ENCODE data around the gene TEKT3.

The TEKT3 gene

DNA sequence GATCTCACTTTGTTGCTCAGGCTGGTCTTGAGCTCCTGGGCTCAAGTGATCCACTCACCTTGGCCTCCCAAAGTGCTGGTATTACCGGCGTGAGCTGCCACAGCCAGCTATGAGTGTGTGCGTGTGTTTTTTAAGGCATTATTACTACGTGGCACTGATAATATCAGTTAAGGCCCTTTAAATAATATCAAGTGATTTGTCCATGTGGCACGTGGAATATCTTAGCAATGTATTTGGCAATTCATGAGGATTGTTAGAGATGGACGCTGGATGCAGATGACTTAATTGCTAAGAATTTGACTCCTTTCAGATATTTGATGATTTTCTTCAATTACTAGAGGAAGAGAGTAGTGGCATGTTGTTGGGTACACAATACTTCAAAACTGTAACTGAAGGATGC is 50.8 kb downstream of the TEKT3 start:
- DNase-seq = peak; percentile 50

DNA sequence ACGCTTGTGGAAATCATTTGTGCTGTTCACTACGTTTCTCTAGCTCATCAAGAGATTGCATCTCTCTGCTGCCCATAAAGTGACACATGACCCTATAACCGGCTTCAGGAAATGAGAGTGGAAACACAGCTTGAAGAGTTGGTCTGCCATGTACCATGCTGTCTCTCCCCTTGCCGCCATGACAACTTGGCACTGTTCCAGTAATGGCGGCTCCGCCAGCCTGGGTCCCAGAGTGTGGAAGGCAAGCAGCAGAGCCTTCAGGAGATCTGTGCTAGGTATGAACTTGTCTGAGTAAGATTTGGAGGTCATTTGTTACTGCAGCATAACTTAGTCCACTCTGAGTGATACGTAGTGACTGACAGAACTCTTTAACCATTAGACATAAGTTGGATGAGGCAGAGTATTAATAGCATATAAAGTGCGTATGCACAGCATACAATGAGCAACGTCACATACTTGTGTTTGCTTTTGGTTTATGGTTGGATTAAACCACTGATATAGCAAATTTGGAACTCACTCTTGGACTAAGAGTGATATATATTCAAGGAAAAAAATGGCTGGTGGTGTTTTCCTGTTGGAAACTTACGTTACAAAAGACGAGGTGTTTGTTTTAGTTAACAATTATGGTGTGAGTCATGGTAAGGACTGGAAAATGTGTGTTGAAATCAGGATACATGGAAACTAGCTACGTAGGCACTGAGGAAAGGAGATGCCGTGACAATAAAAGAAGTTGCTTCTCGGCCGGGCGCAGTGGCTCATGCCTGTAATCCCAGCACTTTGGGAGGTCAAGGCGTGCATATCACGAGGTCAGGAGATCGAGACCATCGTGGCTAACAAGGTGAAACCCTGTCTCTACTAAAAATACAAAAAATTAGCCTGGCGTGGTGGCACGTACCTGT is 51.9 kb downstream of the TEKT3 start:
- no peak for DNase-seq

DNA sequence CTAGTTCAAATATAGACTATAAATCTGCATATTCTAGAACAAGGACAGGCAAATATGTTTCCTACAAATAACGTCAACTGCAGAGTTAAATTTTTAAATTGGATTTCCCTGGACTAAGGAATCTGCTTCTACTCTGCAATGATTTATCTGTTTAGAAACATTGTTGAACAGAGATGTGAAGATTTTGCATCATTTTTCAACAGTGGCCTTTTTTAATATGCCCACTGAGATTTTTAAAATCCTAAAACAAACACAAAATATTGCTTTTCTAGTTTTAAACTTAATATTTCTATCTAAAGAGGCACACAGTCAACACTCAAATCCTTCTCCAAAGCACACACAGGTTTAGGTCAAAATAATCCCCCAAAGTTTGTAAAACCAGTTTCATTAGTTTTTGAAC is 52.5 kb downstream of the TEKT3 start:
- DNase-seq = no peak

DNA sequence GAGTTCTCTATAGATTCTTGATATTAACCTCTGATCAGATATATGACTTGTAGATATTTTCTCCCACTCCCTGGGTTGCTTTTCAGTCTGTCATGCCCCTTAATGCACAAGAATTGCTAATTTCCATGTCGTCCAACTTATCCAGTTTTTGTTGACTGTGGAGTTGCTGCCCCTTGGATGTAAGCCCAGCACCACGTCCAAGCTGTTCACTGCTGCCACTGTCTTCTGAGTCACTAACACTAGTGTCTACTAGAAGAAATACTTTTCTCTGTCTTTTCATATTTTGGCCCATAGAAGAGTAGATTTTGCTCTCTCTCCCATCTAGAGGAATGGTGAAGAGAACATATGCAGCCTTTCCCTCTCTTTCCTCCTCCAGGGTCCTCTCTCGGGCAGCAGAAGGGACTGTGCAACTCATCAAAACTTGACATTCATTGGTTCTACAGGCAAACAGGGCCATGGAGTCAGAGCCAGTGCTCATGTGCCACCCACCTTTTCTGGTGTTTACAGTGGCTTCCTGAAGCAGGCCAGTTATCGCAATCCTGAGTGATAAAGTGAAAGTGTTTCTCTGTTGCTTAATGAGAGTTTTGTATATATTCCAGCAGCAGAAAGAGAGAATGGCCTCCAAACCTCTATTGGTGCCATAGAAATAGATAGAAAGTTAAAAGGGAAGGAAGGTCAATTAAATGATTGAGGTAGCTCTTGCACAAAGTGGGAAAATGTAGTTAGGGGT is 53.7 kb downstream of the TEKT3 start:
- no peak for DNase-seq

DNA sequence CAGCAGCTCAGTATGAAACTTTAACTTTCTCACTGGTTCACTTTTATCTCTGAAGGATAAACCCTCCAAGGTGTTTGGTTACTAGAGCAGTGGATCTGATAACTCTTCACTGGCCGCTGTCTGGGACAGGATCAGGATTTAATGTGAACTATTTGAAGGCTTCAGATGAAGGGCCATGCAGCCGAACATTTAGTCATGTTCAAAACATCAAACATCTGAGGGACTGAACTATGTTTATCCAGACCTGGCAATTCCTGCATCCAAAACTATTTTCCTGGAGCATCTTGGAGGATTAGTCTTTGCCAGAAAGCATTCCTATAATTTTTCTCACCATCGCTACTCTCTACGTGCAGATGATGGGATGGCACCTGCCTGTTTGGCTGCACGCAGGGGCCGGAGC is 55.9 kb downstream of the TEKT3 start:
- DNase-seq = no peak

- no peak for DNase-seq
Observed at GRCh38 chr17:15284537-15284936, 56.9 kb downstream of the TEKT3 start.

GRCh38 chr17:15284107-15284506 is 57.3 kb downstream of the TEKT3 start:
- DNase-seq = no peak

- no peak for DNase-seq
Observed at GRCh38 chr17:15281909-15282308, 59.5 kb downstream of the TEKT3 start.

- DNase-seq = peak; percentile 86
Observed at GRCh38 chr17:15278924-15279477, 62.4 kb downstream of the TEKT3 start.

DNA sequence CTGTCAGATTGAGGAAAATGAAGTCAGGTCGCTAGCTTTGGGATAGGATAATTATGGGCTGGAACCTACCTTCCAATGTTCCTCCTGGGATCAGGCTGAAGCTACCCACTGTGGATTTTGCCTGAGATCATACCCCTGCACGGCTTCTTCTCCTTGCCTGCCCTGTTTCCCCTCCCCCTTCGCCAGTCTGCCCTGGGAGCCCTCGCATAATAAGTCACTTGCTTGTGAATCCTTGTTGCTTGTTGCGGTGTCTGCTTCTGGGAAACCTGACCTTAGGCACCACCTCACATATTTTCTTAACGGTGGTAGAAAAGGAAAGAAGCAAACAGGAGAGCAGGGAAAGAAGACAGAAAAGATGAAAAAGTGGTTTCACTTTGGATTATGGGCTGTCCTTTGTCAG is 63.0 kb downstream of the TEKT3 start:
- no peak for DNase-seq

GRCh38 chr17:15274017-15274416 is 67.4 kb downstream of the TEKT3 start:
- no peak for DNase-seq

DNA sequence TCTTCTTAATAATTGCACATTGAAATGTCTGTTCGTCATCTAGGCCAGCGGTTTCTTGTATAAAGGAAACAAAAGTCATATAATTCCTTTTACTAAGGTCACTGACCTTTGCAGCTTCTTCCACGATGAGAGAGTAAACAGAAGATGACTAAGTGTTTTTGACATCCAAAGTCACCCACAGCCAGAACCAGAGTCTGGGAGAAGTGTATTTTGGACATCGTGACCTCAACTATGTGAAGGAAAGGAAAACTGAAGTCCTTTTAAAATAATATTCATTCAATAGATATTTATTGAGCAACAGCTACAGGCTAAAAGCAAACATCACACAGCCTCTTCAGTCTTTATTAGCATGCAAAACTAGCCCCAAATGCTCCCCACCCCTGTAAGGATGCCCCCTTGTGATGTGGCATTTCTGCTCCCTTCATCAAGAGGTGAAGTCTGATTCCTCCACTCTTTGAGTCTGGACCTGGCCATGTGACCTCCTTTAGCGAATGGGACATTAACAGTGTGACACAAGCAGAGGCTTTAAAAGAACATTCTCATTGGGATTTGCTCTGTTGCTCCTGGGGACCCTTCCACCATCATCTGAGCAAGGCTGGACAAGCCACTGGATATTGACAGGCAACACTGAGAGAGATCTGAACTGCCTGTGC is 68.1 kb downstream of the TEKT3 start:
- DNase-seq = peak; percentile 95

GRCh38 chr17:15271741-15272140 is 69.7 kb downstream of the TEKT3 start:
- DNase-seq = no peak

DNA sequence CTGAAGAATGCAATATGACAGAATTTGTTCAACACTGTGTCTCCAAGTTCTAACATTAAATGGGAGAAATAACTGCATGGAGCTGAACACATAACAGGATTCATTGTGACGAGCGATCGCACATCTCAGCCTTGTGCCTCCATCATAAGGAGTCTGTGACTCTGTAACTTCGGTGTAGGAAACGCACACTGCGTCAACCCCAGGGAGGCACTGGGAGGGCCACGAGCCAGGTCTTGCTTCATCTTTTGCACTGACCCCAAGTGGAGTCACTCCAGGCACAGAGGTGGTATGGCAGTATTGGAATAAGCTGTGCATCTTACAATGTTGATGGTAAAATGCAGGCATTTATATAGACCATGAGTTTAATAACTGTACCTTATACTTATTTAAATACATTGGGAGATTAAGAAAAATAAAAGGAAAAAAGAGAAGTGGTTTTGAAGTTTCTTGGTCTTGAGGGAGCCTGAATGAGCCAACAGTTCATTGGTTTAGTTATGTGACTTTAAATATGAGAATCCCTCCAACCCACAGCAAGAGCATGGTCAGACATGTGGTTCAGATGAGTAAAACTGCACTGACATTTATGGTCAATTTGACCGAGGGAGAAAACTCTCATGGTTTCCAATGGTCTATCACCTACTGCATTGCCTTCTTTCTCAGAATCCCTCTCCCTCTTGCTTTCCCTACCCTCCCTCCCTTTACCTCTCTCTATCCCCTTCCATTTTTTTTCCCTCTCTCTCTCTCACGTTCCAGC is 70.6 kb downstream of the TEKT3 start:
- no peak for DNase-seq

DNA sequence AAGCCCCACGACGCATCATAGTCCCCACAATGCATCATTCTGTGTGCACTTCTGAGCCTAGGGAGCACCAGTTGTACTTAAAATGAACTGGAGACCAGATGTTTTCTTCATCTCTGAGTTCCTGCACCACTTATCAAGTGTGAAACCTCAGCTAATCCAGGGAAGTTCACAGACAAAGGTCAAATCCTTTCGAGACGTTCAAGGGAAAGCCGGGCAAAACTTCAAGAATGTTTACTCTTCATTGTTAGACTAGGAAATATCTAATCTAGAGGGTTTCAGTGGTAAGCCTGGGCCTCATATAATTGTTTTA is 71.7 kb downstream of the TEKT3 start:
- DNase-seq = no peak

DNA sequence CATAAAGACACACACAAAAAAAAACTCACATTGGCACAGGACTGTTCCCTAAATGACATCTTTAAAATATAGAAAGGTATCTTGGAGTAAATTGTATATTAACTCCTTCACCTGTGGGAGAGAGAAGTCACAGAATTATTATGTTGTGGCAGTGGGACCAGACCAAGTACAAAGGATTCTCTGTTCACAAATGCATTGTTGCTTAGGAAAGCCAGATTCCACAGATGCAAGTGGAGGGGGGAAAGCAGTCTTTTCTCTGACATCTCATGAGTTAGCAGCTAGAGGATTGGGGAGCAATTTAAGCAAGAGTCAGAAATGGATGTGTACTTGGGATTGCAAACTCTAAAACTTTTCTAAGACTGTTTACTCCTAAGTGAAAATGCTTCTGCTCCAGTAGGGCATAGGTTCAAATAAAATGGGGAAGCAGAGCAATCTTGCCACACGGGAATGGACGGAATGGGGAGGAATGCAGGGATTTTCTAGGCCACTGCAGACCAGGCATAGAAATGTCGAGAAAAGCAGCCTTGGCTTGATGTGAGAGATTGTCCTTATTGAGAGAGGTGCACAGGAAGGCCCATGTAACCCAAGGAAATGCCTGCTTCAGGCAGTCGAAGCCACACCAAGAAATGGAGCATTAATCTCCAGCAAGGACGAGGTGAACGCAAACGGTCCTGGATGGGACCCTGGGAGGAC is 72.2 kb downstream of the TEKT3 start:
- no peak for DNase-seq

DNA sequence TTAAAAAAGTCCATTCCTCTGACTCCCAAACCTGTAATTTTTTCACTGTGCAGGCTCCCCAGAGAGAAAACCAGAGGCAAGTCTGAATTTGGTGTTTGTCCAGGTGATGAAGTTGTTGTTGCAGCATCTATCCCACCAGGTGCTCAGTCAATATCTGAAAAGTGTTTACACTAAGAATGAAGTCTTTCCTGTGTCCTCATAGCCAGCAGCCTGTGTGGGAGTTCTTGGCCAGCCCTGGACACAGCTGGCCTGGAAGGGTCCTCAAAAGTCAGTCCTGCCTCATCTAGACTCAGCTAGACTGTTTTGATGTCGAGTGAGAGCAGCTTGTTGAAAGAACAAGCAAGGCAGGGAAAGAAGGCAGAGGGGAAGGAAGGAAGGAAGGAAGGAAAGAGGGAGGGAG is 72.9 kb downstream of the TEKT3 start:
- no peak for DNase-seq

- DNase-seq = peak; percentile 71
Observed at GRCh38 chr17:15267996-15268395, 73.4 kb downstream of the TEKT3 start.

- DNase-seq = no peak
Observed at GRCh38 chr17:15266325-15267125, 74.9 kb downstream of the TEKT3 start.

GRCh38 chr17:15265131-15265530 is 76.3 kb downstream of the TEKT3 start, which contains the start of gene PMP22:
Gene PMP22 (minus strand): TSS chr17:15265326. CDS start chr17:15260727, 4,599 bp downstream.
- DNase-seq = no peak

- DNase-seq = no peak
Observed at GRCh38 chr17:15264542-15264941, 76.9 kb downstream of the TEKT3 start.

Data from fibroblast of skin of scalp (primary cell).